Mammary epithelial cell (primary cell): ENCODE results near the gene AGO1.
A peak's percentile ranks its signal among the peaks of the same experiment; 100 is the strongest.

Experiments
- EZH2 ChIP-seq: IDR thresholded peaks from 2 replicates; pipeline ENCODE4 v1.6.1; 2012; ENCODE audit warnings: low read length, inconsistent platforms, borderline replicate concordance
- TF ChIP-seq, protein P1 (sequence below), 2 donors: IDR thresholded peaks in 1 of 2; conservative IDR thresholded peaks in 1 of 2; 2 replicates each; pipeline ENCODE4 v1.5.1; 2011 to 2012; ENCODE audit warnings: inconsistent platforms in 2 of 2, low read length in 2 of 2, mild to moderate bottlenecking in 2 of 2, control low read depth in 1 of 2, low read depth in 1 of 2; ENCODE audit not compliant: insufficient read depth in 1 of 2; ENCODE audit errors: extremely low read depth in 1 of 2

DNA sequence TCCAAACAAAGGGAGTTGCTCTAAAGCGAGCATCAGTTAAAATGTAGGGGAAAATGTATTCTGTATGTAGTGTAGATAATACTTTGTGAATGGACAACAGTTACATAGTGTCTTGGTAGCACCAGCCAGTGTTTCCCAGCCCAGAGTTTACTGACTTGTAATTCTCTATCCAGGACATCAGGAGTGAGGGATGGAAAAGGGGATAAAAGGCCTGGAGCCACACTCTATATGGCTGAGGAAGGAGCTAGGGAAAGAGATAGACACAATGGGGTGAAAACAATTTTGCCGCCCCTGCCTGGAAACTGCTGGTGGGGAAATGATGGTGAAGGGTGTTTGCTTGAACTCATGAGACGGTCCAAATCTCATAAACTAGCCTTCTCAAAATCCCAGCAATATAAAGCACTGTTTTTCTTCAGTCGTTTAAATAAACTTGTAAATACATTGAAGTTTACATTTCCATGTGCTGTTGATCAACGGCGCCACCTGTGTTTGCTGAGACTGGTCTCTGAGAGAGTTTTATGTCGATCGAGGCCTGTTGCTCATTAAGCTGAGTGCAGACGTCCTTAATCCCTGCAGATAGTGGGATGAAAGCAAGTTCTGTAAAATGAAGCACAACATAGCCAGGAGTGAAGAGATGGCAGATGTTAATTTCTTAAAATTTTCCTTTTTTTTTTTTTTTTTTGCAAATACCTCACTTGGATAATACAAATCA, 27.9 kb upstream of the AGO1 start:
- TF ChIP-seq, protein P1, sequence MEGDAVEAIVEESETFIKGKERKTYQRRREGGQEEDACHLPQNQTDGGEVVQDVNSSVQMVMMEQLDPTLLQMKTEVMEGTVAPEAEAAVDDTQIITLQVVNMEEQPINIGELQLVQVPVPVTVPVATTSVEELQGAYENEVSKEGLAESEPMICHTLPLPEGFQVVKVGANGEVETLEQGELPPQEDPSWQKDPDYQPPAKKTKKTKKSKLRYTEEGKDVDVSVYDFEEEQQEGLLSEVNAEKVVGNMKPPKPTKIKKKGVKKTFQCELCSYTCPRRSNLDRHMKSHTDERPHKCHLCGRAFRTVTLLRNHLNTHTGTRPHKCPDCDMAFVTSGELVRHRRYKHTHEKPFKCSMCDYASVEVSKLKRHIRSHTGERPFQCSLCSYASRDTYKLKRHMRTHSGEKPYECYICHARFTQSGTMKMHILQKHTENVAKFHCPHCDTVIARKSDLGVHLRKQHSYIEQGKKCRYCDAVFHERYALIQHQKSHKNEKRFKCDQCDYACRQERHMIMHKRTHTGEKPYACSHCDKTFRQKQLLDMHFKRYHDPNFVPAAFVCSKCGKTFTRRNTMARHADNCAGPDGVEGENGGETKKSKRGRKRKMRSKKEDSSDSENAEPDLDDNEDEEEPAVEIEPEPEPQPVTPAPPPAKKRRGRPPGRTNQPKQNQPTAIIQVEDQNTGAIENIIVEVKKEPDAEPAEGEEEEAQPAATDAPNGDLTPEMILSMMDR (conservative IDR thresholded peaks at IDR 0.05 in 1 of 2, IDR thresholded peaks at IDR 0.05 in 1 of 2; ENCODE audit: extremely low read depth in 1 of 2, insufficient read depth in 1 of 2, low read depth in 1 of 2, low read length in 2 of 2) = peak in 1 of 2 donors; percentile 7
- no peak for TF ChIP-seq EZH2
